Measurements from ENCODE around the gene SLC27A5. TPM values are rescaled to one million over a fixed set of nuclear protein-coding genes. Genes with fewer than 3 reads are reported as not detected.
A peak's percentile ranks its signal among the peaks of the same experiment; 100 is the strongest.

SLC27A5 gene
- 6.3 and 14.8 TPM in 2 replicates for total RNA-seq

- DNase-seq (ENCODE audit: low read depth, low spot score), result no peak
Measured at GRCh38 chr19:58511353-58512208, at the start of gene SLC27A5. SLC27A5 (minus strand) TSS chr19:58511992; CDS start chr19:58511955, 37 bp downstream.

- DNase-seq (ENCODE audit: low read depth, low spot score), result no peak
Measured at GRCh38 chr19:58560921-58561320, 49.1 kb upstream of the SLC27A5 start.

GRCh38 chr19:58560007-58560887 is 48.5 kb upstream of the SLC27A5 start:
- DNase-seq (ENCODE audit: low read depth, low spot score), result no peak

- DNase-seq (ENCODE audit: low read depth, low spot score), result peak; percentile 62
Measured at GRCh38 chr19:58559275-58560006, 47.6 kb upstream of the SLC27A5 start.

GRCh38 chr19:58558623-58559274 is 47.0 kb upstream of the SLC27A5 start:
- DNase-seq (ENCODE audit: low read depth, low spot score), result peak; percentile 89

GRCh38 chr19:58558066-58558622 is 46.4 kb upstream of the SLC27A5 start, which contains the start of gene UBE2M:
UBE2M (minus strand) TSS chr19:58558611; CDS start chr19:58558381, 230 bp downstream.
- DNase-seq (ENCODE audit: low read depth, low spot score), result no peak

- no peak for DNase-seq (ENCODE audit: low read depth, low spot score)
Measured at GRCh38 chr19:58557221-58558065, 45.7 kb upstream of the SLC27A5 start.

GRCh38 chr19:58556622-58557220 is 44.9 kb upstream of the SLC27A5 start:
- DNase-seq (ENCODE audit: low read depth, low spot score), result no peak

GRCh38 chr19:58555920-58556621 is 44.3 kb upstream of the SLC27A5 start:
- no peak for DNase-seq (ENCODE audit: low read depth, low spot score)

GRCh38 chr19:58555369-58555885 is 43.6 kb upstream of the SLC27A5 start:
- DNase-seq (ENCODE audit: low read depth, low spot score), result no peak

GRCh38 chr19:58554494-58555368 is 42.9 kb upstream of the SLC27A5 start, which contains the start of gene CHMP2A:
CHMP2A (minus strand) TSS chr19:58555105; CDS start chr19:58554212, 893 bp downstream.
- DNase-seq (ENCODE audit: low read depth, low spot score), result peak; percentile 78

- no peak for DNase-seq (ENCODE audit: low read depth, low spot score)
Measured at GRCh38 chr19:58553799-58554493, 42.2 kb upstream of the SLC27A5 start.

- DNase-seq (ENCODE audit: low read depth, low spot score), result no peak
Measured at GRCh38 chr19:58552655-58553054, 40.9 kb upstream of the SLC27A5 start.

- DNase-seq (ENCODE audit: low read depth, low spot score), result no peak
Measured at GRCh38 chr19:58551577-58552471, 40.0 kb upstream of the SLC27A5 start.

GRCh38 chr19:58551123-58551497 is 39.3 kb upstream of the SLC27A5 start:
- DNase-seq (ENCODE audit: low read depth, low spot score), result no peak

All from pulmonary artery endothelial cell (primary cell).